SK-N-DZ (cell line): Measurements from ENCODE around the gene CALML6. TPM values are rescaled to one million over a fixed set of nuclear protein-coding genes. Genes with fewer than 3 reads are reported as not detected.
"Not testable (repeated sequence)": the region's sequence is repeated elsewhere in the genome, so short reads cannot be mapped to it uniquely, and the experiment has no call there.

Experiments used
- DNase-seq: peaks from one replicate; pipeline ENCODE4 v3.0.0-alpha.2; 2015; ENCODE audit warnings: low spot score
- polyA plus RNA-seq, 2 experiments: library from polyadenylated mRNA; depleted of rRNA; stranded (reverse); fragments of >200 nt; gene quantifications; 2 replicates each; pipeline ENCODE4 v1.2.3, GENCODE V29; 2014

The CALML6 gene
- polyA plus RNA-seq (2014; cell fraction: cytosol; rRNA removed): 0.13 TPM in 1 of 2 replicates, not detected in the other
- polyA plus RNA-seq (2014; cell fraction: nucleus; rRNA removed): 0.08 and 0.27 TPM in 2 replicates

DNA sequence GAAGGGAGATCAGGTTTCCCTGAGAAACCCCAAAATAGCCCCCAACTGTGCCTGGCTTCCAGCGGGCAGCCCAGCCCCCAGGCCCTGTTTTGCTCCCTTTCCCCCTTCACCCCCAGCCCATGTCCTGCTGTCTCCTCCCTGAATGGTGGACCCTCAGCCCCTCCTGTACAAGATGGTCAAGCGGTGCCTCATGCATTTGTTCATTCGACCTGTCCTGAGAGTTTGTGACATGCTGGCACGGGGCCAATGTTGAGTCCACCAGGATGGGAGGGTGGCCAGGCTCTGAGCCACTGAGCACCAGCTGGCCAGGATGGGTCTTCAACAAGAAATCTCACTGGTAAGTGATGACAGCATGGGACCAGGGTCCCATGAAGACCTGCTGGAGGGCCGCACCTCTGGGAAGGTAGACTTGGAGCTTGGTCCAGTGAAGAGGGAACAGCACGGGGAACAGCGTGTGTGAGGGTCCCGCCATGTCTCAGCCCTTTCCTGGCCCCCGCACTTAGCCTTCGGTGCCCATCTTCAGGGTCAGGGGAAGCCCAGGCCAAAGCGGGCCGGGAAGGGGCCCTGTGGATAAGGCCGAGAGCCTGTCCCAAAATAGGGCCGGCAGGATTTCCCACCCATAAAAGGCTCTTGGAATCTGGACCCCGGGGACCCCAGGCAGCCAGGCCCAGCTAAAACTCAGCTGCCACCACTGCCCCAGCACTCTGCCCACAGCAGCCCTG is at the start of gene CALML6:
CALML6 (plus strand) TSS at position 290 of the 722 bp plus-strand sequence; CDS start at position 311, 21 bp downstream.
- no peak for DNase-seq

DNA sequence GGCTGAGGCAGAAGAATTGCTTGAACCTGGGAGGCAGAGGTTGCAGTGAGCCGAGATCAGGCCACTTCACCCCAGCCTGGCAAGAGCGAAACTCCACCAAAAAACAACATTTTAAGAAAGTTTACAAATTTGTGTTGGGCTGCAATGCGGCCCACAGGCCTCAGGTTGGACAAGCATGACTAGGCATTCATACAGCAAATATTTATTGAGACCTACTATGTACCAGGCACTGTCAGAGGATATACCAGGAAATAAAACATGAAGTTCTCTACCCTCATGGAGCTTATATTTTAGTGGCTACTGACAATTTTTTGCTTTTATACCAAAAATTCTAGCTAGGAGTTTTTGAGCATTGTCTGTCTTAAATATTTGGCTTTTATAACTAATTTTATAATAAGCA is 47.9 kb upstream of the CALML6 start:
- no peak for DNase-seq

DNA sequence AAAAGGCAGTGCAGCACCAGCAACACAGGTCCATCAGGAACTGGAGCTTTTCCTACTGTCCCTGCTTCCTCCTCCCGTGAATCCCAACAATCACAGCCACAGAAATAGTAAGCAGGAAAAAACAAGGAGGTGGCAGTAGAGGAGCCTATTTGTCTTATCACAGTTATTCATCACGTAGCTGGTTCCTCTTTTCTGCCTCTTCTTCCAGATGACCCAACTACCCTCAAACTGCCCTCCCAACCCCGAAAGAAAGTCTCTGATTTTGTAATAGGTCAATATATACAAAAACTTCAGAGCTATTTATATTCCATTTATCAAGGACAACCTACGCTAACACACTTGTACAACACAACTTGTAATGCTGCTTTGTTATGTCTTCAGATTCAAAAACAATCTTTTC is 45.6 kb upstream of the CALML6 start:
- no peak for DNase-seq

- no peak for DNase-seq
These were observed 42.6 kb upstream of the CALML6 start for GRCh38 chr1:1872329-1872994.

DNA sequence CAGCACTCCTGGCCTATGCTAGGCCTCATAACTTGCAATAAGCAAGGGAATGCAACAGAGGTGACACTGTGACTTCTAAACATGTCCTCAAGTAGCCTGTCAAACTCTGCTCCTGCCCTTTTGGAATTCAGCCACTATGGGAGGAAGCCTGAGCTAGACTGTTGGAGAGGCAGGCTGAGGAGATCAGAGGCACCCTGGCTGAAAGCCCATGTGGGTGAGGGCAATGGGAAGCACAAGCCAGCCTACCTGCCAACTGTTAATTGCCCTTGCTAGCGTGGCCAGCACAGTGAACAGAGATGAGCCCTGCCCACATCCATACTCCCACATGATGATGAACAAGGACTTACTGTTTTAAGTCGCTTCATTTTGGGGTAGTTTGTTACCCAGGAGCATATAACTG is 41.9 kb upstream of the CALML6 start:
- no peak for DNase-seq

DNA sequence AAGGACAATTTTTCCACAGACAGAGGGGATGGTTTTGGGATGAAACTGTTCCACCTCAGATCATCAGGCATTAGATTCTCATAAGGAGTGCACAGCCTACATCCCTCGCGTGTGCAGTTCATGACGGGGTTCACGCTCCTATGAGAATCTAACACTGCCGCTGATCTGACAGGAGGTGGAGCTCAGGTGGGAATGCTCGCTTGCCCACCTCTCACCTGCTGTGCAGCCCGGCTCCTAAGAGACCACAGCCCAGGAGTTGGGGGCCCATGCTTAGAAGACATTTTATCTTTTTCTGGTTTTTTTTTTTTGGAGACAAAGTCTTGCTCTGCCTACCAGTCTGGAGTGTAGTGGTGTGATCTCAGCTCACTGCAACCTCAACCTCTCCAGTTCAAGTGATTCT is 40.2 kb upstream of the CALML6 start:
- no peak for DNase-seq

DNA sequence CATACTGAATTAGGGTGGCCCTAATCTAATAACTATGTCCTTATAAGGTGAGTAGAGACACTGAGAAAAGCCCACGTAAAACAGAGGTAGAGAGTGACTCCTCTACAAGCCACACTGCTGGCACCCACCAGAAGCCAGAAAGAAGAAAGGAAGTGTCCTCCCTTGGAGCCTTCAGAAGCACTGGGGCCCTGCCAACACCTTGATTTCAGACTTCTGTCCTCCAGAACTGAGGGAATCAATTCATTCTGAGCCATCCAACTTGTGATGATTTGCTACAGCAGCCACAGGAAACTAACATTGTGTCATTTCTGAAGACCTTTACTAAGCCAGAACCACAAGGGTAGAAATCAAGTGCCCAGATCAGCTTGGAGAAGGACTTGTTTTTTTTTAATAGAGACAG is 39.1 kb upstream of the CALML6 start:
- no peak for DNase-seq

DNA sequence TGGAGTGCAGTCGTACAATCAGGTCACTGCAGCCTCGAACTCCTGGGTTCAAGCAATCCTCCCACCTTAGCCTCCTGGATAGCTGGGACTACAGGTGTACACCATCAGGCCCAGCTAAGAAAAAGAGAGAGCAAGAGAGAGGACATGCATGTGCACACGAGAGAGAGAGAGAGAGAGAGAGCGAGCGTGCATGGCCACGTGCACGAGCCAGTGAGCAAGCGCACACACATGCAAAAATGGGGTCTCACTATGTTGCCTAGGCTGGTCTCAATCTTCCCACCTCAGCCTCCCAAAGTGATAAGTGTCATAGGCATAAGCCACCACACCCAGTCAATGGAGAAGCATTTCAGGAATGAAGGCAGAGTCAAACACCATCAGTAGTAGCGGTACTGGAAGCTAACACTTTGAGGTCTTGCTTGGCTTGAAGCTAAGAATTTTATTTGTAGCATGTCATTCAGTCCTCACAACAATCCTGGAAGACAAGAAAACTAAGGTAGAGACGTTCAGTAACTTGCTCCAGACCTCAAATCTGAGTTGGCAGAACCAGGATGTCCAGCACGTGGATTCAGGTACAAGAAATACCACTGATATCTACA is 38.6 kb upstream of the CALML6 start:
- no peak for DNase-seq

- DNase-seq: no peak
These were observed 37.1 kb upstream of the CALML6 start for GRCh38 chr1:1877865-1878436.

DNA sequence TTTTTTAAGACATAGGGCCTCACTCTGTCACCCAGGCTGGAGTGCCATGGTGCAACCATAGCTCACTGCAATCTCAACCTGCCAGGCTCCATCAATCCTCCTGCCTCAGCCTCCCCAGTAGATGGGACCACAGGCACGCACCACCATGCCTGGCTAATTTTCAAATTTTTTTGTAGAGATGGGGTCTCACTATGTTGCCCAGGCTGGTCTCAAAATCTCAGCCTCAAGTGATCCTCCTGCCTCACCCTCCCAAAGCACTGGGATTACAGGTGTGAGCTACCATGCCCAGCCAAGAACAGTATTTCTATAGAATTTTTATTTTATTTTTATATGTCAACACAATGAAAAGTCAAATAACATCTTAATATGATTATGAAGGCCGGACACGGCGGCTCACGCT is 35.1 kb upstream of the CALML6 start:
- DNase-seq: no peak

GRCh38 chr1:1880617-1881312 is 34.3 kb upstream of the CALML6 start:
- no peak for DNase-seq

DNA sequence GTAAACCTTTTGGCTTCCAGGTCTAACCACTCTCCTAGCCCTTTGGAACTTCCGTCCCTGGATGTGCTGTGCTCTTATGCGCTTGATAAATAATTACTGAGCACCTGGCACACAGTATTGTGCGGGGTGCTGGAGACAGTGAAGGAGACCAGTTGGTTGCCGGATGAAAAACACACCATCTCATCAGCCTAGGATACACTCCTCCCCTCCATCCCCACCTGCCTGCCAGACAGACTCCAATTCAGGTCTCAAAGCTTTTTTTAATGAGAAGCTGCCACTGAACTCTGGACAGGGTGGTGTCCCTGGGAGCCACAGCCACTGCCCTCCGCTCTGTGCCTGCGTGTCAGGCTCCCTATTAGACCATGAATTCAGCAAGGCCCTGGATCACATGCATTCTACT is 33.3 kb upstream of the CALML6 start:
- no peak for DNase-seq

- DNase-seq: peak; percentile 66
These were observed 31.8 kb upstream of the CALML6 start for GRCh38 chr1:1883092-1883873.

GRCh38 chr1:1883890-1884289 is 31.2 kb upstream of the CALML6 start:
- not testable (repeated sequence) for DNase-seq

- no peak for DNase-seq
These were observed 25.8 kb upstream of the CALML6 start for GRCh38 chr1:1889090-1889750.

- DNase-seq: no peak
These were observed 25.1 kb upstream of the CALML6 start for GRCh38 chr1:1889847-1890505.

DNA sequence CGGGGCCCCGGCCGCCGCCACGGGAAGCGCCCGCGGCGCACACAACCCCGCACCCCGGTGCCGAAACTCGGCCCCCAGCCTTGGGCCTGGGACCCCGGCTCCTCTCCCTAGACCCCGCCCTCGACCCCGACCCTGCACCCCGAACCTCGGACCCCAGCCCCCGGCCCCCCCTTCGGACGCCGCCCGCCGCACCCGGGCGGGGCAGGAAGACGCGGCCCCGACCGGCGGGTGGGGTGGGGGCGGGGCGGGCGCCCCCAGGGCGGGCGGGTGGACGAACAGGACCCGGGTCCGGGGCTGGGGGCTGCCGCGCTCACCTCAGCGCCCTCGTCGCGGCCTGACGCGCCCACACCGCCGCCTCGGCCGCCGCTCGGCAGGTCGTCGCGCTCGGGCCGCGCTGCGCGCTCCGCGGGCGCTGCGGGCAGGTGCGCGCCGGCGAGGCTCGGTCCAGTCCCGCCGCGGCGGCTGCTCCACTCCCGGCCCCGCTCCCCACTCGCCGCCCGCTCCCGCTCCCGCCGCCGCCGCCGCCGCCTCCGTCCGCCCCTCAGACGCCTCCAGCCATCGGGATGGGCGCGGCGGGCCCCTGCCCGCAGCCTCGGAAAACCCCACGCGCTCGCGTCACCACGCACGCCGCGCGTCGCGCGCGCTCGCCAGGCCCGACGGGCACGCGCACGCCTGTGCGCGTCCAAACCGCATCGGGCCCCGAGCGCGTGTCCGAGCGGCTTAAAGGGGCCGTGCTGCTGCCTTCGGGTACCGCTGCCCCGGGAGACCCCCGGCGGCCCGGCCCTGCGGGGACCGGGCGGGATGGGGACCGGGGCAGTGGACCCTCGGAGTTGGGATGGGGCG is 24.3 kb upstream of the CALML6 start, which contains the start of gene GNB1:
GNB1 (minus strand) TSS at position 582 of the 843 bp plus-strand sequence. CDS start 65,634 bp downstream, outside the sequence.
- DNase-seq: peak; percentile 81

DNA sequence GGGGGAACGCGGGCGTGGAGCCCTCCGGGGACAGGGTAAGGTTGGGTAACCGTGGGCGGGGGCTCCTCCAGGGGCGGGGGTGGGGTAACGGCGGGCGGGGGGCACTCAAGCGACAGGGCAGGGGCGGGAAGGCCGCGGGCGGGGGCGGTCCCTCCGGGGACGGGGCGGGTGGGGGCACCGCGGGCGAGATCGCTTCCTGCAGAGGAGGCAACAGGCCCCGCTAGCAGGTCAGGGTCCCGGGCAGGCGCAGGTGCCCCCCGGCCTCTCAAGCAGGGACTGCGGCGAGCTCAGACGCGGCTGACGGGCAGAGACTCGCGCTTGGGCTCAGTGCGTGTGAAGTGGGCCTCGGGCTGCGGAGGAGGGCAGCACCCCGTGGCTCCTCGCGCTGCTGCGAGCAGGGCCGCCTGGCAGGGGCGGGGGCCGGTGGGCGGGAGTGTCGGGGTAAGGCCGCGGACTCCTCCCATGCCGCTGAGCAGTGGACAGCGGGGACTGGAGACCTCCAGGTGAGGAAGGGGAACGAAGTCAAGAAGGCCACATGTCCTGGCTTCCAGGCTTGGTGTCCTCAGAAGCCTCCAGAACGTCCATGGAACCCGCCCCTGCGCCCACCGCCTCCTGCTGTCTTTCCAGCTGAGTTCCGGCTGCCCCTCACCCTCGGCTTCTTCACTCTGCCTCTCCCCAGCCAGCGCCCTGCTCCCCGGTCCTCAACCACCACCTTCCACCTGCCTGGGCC is 23.5 kb upstream of the CALML6 start:
- peak; percentile 52 for DNase-seq
